NCI-H82 treated with DMSO at 0.1 percent for 48 hours (cell line): Measurements from ENCODE around the gene TTYH2.

ENCODE experiments used
- DNase-seq: peaks from one replicate; lab custom pipeline; 2025; ENCODE audit not compliant: unreplicated experiment; lab: John Stamatoyannopoulos, UW

TTYH2 gene

GRCh38 chr17:74213861-74214391, 555 bp downstream of the TTYH2 start:
- no peak for DNase-seq

- no peak for DNase-seq
These were observed 1.3 kb downstream of the TTYH2 start for GRCh38 chr17:74214484-74215341.

GRCh38 chr17:74215342-74215727, 2.0 kb downstream of the TTYH2 start:
- DNase-seq = no peak

GRCh38 chr17:74216505-74216904, 3.1 kb downstream of the TTYH2 start:
- no peak for DNase-seq

- no peak for DNase-seq
These were observed 3.8 kb downstream of the TTYH2 start for GRCh38 chr17:74217037-74217730.

GRCh38 chr17:74217888-74218287, 4.5 kb downstream of the TTYH2 start:
- DNase-seq = no peak

GRCh38 chr17:74218436-74218835, 5.1 kb downstream of the TTYH2 start:
- no peak for DNase-seq

- DNase-seq = no peak
These were observed 6.3 kb downstream of the TTYH2 start for GRCh38 chr17:74219576-74220133.

GRCh38 chr17:74220219-74220618, 6.8 kb downstream of the TTYH2 start:
- no peak for DNase-seq

- DNase-seq = no peak
These were observed 7.8 kb downstream of the TTYH2 start for GRCh38 chr17:74220946-74221818.

GRCh38 chr17:74222399-74222798, 9.0 kb downstream of the TTYH2 start:
- no peak for DNase-seq

GRCh38 chr17:74223901-74224300, 10.5 kb downstream of the TTYH2 start:
- no peak for DNase-seq

GRCh38 chr17:74224959-74225725, 11.8 kb downstream of the TTYH2 start:
- DNase-seq = no peak

GRCh38 chr17:74226252-74226651, 12.9 kb downstream of the TTYH2 start:
- no peak for DNase-seq

GRCh38 chr17:74227271-74228080, 14.1 kb downstream of the TTYH2 start:
- no peak for DNase-seq

- DNase-seq = no peak
These were observed 15.1 kb downstream of the TTYH2 start for GRCh38 chr17:74228306-74228978.

GRCh38 chr17:74230896-74231295, 17.5 kb downstream of the TTYH2 start:
- no peak for DNase-seq
